NCI-H345 (cell line): ENCODE data around the gene JDP2.

Experiments
- DNase-seq: peaks from one replicate; lab custom pipeline; 2025; lab: John Stamatoyannopoulos, UW

JDP2 gene

DNA sequence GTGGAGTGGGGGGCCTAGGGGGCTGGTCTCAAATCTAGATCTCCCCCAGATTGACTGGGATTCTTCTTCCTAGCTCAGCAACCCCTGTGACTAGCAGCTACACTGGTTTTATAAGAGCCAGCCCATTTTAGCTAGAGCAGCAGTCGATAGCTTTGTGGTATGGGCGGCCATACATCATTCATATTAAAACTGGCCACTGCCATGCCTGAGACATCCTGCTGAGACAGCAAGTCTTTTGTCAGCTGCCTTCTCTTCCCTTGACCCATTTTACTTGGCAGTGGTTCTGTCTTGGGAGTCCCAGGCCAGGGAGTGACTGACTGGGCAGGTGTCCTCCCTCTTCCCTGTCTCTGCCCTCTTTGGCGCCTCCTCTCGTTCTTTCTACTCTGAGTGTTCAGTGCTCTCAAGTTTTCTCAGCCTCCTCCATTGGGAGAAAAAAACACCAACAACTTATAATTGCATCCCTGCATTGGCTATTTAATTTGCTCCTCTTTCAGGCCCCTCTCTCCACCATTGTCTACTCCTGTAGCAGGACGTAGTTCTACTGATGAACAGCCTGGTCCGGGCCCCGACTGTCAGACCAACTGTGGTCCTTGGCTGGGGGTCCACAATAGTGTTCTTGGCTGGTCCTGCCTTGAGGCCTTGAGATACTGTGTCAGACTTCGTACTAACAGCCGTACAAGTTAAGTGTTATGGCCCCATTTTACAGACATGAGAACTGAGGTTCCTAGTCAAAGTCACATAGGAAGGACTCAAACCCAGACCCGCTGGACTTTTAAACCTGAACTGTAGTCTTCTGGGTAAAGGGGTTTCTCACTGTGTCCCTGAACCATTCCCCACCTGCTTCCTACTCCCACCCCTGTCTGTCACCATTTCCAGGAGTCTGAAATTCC is 18.3 kb upstream of the JDP2 start:
- no peak for DNase-seq

DNA sequence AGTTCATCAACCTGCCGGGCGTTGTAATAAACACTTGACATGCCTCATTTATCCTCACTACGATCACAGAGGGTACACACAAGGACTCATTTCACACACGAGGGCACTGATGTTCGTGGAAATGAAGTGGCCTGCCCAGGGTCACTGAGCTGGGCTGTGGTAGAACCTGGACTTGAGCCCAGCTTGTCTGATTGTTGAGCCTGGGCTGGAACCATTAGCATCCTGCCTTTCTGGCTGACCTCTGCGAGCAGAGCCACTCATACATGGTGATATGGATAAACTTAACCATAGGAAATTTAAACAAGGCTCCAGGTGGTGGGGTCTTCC is 16.6 kb upstream of the JDP2 start:
- peak; percentile 76 for DNase-seq

DNA sequence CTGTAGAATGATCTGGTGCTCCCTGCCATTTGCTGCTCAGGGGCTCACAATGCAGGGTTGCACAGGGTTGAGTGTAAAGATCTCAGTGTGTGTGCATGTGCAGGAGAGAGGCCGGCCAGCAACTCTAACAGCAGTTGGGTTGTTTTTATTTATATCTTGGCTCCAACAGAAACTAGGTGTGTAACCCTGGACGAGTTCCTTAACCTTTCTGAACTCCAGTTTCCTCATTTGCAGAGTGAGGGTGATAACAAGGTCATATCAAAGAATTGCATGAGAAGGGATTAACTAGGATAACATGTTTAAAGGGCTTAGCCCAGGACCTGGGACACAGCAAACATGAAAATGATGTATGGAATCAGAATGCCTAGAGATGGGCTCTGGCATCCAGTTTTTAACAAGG is 14.8 kb upstream of the JDP2 start:
- DNase-seq = no peak

DNA sequence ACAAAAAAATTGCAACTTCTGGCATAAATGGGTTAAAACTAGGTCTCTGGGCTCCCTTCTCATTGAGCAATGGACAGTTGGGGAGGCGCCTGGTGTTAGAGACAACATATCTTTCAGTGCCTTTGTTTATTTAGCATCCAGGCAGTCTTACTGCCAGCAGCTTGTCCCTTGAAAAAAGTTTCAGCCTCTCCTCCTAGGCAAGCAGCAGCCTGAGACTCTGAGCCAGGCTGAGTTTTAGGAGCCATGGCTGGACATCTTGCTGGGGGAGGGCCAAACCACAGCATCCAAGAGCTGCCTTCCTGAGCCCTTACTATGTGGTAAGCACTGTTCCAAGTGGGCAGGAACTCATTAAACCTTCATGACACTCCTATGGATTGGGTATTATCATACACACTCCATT is 10.1 kb upstream of the JDP2 start:
- DNase-seq = no peak

DNA sequence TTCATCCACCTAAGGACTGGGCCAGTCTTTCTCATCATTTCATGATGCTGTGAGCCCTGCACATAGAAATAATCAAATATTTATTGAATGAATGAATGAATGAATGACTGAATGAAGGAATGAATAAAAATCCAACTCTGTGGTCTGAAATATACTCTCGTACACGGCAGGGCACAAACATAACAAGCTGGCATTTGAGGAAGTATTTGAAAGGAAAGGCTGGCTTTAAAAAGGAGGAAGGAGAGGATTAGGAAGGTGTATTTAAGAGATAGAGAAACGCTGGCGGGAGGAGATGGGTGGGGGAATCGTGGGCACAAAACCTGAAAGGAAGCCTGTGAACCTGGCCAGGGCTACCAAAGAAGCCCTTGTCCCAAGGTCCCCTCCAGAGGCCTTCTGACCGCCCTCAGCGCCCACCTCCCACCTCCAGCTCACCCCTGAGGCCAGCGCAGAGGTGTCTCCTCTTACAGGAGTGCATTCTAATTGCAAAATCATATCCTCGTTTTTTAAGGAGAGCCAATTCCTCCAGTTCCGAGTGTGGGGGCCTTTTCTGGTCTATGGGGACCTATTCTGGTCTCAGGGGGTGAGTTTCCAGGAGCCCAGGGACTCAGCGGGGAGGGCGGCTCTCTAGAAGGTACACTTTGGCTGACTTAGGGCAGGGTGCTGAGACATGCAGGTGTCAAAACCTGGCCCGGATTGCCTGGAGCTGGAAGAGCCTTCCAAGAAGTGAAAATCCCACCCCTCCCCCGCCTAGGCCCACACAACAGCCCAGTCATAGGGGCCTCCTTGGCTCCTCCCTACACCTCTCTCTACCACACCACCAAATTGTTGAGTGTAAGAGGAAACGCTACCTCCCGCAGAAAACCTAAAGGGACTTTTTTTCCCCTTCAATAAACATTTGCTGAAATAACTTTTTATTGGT is 8.7 kb upstream of the JDP2 start:
- DNase-seq = peak; percentile 19

DNA sequence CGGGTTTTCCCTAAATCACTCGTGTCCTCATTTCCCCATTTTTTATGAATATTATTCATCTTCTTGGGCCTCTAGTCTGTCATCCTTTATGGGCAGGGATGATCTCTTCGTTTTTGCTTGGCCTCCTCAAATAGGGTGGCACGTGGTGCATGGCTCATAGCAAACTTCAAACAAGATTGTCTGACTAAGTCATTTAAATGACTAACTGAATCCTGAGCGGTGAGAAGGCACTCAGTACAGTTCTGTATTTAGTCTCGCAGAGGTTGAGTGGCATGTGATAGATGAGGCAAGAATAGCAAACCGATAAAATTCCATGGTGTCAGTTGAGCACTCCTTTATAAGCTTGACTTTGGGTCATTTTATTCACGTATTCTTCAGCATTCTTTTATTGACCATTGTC is 5.7 kb upstream of the JDP2 start:
- no peak for DNase-seq

DNA sequence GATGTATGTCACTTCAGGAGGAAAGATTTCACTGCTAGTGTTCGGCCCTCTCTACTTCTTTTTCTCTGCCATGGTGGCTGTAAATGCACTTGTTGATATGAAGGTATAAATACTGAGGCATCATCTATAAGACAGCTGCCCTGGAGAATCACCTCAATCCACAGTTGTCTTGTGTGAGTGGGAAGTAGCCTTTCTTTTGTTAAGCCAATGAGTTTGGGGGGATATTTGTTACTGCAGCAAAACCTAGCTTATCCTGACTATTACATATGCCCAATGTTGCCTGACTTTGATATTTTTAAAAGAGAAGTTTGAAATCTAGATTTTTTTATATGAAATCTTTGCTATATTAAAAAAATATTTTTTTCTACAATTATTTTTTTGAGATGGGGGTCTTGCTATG is 3.3 kb upstream of the JDP2 start:
- DNase-seq = no peak

DNA sequence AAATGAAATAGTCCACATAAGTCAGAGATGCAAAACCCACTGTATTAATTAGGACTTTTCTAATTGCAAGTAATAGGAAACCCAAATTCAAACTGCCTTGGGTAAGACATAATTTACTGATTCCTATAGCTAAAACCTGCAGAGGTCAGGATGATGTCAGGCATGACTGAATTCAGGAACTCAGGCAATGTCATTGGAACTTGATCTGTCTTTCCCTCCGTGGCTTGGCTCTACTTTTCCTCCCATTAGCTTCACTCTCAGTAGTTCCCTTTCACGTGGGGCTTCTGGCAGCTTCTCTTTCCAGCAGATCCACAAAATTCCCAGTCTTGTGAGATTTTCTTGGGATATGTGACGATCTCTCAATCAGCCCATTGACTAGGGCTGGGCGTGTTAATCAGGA is 2.4 kb upstream of the JDP2 start:
- no peak for DNase-seq

DNA sequence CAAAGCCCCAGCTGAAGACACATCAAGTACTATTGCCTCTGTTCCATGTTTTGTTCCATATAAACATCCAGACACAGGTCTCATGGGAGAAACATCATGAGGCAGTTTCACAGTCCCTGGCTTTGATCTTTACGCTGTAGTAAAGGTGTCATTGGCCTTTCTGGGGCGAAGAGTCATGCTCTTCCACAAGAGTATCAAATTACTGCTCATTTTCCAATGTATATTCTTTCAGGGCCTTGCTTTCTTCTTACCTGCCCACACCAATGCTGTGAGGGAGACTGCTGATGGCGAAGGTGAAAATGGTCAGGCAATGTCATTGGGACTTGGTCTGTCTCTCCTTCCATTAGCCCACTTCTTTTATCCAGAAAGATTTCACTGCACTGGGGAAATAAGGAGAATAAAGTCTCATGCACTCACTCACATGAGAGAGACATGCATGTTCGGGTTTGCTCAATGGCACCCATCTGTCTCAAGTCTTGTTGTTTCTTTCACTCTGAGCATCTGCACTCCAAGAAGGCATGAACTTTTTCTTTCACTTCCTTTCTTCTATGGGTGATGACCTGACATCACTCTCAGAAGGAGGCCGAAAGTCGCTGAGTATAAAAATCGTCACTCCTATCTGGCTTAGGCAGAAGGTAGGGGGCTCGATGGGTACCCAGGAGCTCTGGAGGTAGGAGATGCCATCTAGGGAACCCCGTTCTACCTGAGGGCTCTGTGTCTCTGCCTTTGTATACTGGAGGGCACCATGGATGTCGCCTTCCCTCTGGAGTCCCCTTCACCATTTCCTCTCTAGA is 1.3 kb upstream of the JDP2 start:
- DNase-seq = no peak

DNA sequence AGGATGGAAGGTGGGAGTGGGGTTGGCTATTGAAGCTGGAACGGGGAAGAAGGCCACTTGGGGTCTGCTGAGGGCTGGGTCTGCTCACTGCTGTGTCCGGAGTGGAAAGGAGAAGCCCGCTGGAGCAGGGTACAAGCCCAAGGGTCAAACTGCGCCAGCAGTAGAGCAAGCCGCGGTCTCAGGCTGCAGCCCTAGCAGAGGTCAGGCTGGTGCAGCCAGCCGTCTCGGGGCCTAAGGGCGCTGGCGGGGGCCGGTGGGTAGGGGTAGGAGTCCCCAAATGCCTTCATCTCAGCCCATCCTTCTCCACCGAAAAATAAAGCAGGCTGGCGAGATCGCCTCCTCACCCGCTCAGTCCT is 718 bp upstream of the JDP2 start:
- no peak for DNase-seq

DNA sequence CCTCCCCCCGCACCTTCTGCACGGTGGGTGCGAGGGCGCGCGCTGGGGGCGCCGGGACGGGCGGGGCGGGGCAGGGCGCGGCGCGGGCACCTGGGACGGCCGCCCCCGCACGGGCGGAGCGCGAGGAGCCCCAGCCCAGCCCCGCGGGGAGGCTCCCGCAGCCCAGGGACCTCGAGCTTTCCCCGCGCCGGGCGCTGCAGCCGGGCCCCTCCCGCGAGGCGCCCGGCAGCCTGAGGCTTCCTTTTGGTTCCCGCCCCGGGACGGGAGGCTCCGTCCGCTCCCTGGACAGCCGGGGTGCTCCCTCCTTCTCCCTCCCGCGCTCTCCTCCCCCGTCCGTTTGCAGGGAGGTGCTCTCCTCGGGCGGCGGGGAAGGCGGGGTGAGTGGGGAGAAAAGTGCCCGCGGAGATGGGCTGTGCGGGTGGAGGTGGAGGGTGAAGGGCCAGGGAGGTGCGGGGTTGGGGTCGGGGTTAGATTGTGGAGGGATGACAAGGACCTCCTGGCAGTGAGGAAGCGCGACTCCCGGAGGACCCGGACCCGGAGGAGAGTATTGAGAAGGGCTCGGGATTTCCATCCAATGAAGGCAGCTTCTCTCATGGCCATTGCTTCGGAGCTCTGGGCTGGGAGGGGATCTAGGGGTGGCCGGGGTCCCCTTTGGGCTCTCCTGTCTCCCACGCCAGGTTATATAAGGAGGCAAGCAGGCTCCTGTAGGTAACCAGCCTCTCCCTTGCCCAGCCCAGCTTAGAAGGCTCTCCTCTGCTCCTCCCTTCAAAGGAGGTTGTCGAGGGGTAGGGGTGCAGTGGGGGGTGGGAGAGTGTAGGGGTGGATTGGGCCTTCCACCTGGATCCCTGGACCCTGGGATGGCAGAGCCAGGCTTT is 645 bp downstream of the JDP2 start:
- DNase-seq = peak; percentile 41

DNA sequence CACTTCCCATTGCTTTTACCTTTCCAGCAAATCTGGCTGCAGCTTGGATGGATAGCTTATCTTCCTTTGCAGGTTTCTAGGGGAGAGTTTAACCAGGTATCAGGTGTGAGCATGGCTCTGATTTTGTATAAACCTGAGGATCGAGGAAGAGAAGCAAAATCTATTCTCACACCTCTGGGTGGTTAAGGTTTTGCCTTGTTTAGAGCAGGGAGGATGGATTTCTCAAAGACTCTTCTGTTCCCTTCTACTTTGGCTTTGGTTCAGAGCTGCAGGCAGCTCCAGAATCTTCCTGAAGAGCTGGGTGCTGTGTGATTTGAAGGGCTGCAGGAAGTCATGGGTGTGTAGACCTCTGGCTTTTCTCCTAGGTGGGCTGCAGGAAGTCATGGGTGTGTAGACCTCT is 1.7 kb downstream of the JDP2 start:
- no peak for DNase-seq

DNA sequence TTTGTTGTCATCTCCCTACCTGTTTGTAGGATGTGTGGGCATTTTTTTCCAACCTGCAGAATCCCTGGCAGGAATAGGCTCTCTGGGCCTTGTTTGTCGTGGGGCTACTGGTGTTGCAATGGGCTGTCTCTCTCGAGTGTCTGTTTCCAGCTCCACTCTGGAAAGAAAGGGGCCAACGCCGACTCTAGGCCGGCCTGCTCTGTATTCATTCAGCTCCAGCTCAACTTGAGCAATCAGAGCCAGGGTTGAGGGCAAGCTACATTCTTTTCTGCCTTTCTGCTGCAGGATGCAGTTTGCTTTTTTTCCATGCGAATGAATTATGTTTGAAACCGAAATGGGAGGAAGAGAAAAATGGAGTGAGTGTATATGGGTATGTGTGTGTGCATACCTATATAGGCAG is 2.3 kb downstream of the JDP2 start:
- DNase-seq = no peak

DNA sequence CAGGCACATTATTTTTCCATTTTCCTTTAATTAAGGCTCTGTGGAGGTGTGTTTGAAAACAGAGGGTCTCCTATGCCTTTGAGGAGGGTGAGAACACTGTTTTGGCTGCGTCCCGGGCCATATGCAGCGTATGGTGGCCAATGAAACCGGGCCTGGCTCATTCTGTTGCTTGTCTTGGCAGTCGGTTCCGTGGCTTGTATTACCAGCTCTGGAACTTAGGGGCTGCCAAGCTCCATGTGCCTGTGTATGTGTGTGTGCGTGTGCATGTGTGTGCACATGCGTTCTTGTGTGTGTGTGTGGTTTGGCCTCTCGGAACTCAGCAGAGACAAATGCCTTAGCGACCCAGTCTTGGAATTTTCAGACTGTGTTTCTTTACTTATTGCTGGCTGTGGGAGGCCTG is 2.7 kb downstream of the JDP2 start:
- DNase-seq = no peak

DNA sequence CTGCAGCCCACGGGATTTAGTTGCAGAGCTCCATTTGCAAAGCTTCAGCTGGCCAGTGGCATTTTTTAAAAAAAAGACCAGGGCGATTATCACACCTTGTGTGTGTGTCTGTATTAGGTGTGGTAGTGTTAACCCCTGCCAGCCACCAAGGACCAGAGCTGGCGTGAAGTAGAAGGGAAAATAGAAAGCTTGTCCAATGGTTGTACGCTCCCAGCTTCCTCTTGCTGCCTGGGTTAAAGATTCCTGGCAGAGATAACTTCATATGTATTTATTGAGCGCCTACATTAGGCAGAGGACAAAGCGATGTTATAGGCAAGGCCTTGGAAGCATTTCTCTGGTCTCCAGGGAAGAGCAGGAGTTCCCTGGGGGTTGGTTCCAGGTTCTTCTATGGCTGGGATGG is 3.2 kb downstream of the JDP2 start:
- no peak for DNase-seq

DNA sequence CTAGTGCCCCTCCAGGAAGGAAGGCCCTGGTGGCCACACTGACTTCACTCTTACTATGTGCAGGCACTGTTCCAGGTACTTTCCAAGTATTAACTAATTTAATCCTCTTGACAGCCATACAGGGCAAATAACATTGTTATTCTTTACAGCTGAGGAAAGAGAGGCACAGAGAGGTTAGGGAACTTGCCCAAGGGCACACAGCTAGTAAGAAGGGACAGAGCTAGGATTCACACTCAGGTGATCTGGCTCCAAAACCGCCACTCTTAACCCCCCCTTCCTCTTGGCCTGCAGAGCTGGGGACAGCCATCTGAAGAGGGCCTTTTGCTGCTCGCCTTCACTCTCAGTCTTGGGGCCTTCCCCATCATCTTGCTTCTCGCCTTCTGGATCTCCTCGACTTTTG is 4.0 kb downstream of the JDP2 start:
- no peak for DNase-seq

DNA sequence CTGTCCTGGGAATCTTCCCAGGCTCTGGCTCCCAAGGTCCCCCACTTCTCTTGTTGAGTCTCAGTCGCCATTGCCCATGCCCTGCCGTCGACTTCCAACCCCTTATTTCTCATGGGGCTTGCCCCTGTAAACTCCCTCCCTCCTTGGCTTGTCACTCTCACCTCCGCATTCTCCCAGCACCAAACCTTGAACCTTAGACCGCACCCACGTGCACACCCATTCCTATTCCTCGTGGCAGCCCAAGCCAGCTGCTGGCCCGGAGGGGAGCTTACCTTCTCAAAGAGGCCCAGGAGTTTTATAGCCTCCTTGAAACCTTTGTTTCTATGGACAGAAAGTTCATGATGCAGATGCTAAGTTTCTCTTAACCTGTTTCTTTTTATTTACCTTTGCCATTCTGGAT is 4.6 kb downstream of the JDP2 start:
- no peak for DNase-seq

DNA sequence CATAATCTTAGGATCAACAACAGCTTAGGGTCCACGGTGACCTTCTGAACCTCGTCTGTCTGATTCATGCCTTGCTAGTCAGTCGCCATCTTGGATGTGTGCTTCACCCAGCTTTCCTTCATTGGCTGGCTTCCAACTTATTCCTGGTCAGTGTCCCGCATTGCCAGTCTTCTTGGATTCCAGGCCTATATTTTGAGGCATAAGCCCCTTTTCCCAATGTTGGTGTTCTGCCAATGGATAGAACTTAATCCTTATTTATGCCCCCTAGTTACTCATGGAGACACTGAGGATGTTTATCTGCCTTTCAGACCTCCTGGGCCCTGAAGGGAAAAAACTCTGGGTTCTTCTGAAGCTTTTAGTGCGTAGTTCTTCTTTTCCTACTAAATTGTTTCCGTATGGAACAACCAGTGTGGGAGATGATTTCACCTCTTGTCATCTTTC is 5.8 kb downstream of the JDP2 start:
- DNase-seq = no peak

DNA sequence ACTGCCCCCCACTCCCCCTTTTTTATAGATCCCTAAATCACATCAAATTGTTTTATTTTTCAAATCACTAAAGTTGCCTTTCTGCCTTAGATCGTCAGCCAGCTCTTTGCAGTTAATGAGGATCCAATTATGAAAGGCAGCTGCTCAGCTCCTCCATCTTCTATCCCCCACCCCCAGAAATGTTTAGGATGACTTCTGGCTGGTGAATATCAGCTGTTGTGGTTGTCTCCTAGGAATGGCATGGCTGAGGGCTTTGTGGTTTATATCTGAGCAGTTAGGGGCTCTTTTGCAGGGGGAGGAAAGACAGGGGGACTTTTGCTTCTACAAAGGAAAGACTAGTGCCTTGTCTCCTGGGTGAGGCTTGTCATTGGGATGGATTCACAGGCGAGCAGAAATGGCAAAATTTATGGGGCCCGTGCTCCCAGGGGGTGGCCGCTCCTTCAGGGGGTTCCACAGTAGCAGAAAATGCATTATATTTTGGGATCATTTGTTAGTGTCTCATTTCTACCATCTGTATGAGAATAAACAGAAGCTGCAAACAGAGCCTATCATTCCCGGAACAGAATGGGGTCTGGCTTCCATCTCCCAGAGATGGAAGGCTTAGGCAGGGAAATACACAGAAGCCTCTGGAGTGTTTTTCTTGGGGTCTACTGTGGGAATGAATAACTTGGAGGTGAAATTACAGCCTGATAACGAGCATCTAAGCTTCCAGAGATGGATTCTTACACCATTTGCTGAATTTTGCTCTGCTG is 6.5 kb downstream of the JDP2 start:
- no peak for DNase-seq

DNA sequence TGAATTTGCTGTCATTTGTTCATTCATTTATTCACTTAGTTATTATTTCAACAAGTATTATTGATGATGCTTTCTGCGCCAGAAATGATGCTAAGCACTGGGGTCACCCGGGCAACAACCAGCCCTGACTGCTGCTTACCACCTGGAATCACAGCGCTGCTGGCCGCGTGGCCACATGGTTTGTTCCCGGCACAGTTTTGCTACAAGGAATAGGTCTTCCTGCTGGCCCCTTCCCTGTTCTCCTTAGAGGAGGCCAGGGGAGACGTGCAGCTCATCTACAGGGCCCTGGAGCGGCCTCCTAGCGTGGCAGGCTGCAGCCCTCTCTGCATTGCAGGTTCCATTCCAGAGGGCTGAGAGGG is 7.0 kb downstream of the JDP2 start:
- no peak for DNase-seq

DNA sequence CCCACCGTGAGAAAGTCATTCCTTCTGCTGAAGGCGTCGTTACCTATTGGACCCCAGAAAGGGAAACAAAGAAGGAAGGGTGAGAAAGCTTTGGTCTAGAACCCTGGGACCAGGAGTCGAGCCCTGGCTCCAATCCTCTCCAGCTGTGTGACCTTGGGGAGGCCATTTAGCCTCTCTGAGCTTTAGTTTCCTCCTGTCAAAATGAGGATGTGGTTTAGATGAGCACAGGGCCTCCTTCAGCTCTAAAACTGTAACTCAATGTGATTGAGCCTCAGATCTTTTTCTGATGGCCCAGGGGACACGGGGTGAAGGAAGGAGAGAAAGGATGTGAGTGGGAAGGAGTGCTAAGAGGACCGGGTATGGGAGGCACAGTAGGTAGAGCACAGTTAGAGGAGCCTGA is 7.7 kb downstream of the JDP2 start:
- DNase-seq = no peak
